ENCODE data around the gene SIPA1L3. TPM values are rescaled to one million over a fixed set of nuclear protein-coding genes. Genes with fewer than 3 reads are reported as not detected.

The SIPA1L3 gene, protein sequence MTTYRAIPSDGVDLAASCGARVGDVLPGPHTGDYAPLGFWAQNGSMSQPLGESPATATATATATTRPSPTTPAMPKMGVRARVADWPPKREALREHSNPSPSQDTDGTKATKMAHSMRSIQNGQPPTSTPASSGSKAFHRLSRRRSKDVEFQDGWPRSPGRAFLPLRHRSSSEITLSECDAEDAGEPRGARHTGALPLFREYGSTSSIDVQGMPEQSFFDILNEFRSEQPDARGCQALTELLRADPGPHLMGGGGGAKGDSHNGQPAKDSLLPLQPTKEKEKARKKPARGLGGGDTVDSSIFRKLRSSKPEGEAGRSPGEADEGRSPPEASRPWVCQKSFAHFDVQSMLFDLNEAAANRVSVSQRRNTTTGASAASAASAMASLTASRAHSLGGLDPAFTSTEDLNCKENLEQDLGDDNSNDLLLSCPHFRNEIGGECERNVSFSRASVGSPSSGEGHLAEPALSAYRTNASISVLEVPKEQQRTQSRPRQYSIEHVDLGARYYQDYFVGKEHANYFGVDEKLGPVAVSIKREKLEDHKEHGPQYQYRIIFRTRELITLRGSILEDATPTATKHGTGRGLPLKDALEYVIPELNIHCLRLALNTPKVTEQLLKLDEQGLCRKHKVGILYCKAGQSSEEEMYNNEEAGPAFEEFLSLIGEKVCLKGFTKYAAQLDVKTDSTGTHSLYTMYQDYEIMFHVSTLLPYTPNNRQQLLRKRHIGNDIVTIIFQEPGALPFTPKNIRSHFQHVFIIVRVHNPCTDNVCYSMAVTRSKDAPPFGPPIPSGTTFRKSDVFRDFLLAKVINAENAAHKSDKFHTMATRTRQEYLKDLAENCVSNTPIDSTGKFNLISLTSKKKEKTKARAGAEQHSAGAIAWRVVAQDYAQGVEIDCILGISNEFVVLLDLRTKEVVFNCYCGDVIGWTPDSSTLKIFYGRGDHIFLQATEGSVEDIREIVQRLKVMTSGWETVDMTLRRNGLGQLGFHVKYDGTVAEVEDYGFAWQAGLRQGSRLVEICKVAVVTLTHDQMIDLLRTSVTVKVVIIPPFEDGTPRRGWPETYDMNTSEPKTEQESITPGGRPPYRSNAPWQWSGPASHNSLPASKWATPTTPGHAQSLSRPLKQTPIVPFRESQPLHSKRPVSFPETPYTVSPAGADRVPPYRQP (N-terminal part only)
- total RNA-seq (2014; rRNA removed; shearing (Covaris generic)) (42.3 and 54.1 TPM in 2 replicates), polyA plus RNA-seq (2016; fragmentation: Nextera tagmentation; extraction: Ambion mirVana) (7.6 and 15.7 TPM in 2 replicates)
- long read RNA-seq, partial matches to known transcripts, result 0 of 1 reads
- long read RNA-seq, other reads (novel, unspliced or antisense), result 1 of 1 reads

DNA sequence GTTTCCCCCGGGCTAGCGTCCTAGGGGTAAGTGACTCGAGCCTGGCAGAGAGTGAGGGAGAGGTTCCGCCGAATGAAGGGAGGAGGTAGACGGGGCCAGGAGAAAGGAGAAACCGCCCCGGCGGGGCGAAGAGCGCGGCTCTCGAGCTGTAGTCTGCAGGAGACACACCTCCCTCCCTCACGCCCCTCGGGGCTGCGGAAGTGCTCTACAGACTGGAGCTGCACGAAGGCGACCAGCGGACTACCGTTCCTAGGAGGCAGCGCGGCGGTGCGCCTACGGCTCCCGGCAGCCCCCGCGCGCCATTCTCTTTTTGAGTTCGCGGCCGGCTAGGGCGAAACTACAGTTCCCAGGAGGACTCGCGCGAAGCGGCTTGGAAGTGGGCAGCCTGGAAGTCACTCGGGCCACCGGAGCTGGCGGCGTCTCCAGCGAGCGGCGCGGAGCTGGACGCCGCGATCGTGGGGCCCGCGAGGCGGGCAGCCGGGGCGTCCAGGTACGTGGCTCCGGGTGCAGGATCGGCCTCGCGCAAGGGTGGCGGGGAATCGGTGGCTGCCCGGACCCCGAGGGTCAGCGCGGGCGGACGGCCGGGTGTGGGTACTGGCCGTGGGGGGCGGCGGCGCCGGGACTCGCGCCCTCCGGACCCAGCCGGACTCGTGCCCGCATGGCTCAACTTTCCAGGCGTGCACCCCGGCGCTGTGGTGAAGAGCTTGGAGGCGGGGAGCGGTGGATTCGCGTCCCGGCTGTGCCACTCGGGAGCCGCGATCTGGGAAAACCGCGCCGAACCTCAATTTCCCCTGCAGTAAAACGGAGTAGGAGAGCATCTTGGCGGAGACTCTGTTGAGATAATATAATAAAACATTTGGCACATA lies at the start of gene SIPA1L3:
TSS of gene SIPA1L3 (plus strand) at position 340 of the 866 bp plus-strand sequence. CDS start 174,358 bp downstream, outside the sequence.
- no peaks in the 10 kb centered on the region for H3K36me3 Mint-ChIP-seq (ENCODE audit: low read depth)
- peak within 1 kb of the TSS; percentile 78 for H3K4me2 ChIP-seq
- H2AFZ ChIP-seq, result peak within 1 kb of the TSS; percentile 86
- H3K4me3 ChIP-seq, result peak within 1 kb of the TSS; percentile 92
- peaks cover 13% of the 10 kb centered on the region; the same call in 1 of the 2 replicates for H3F3A ChIP-seq (replicated peaks; ENCODE audit: low read depth)
- peaks cover 47% of the 10 kb centered on the region for H3K79me2 ChIP-seq (replicated peaks; ENCODE audit: insufficient read depth)
- no peaks in the 10 kb centered on the region; the same call in 2 of the 3 replicates for H3K9me3 Mint-ChIP-seq
- peaks cover 35% of the 10 kb centered on the region for H3K4me1 ChIP-seq (ENCODE audit: insufficient read depth)
- no peaks in the 10 kb centered on the region; the same call in 1 of the 2 replicates for H4K20me1 ChIP-seq (replicated peaks; ENCODE audit: insufficient read depth)
- no peaks in the 10 kb centered on the region for H3K9me2 ChIP-seq (ENCODE audit: insufficient read depth)
- peak within 1 kb of the TSS; percentile 90 for H3K27ac ChIP-seq (ENCODE audit: low read depth)
- H3K4me1 Mint-ChIP-seq, result peaks cover 34% of the 10 kb centered on the region
- no peaks in the 10 kb centered on the region for H3K36me3 ChIP-seq (ENCODE audit: insufficient read depth)
- H3K4me3 Mint-ChIP-seq, result peak within 1 kb of the TSS; percentile 86
- ATAC-seq (peak; percentile 90), DNase-seq (ENCODE audit: low spot score) (peak; percentile 99)
- peak within 1 kb of the TSS; percentile 98 for H3K27ac Mint-ChIP-seq
- H3K27me3 ChIP-seq (ENCODE audit: insufficient read depth), result no peaks in the 10 kb centered on the region
- peaks cover 2% of the 10 kb centered on the region for H3K27me3 Mint-ChIP-seq (ENCODE audit: insufficient read depth, low read depth, poor library complexity)
- TF ChIP-seq ZNF114 (CRISPR knock-in tag; IDR thresholded peaks at IDR 0.05) (no peak), JUNB (IDR thresholded peaks at IDR 0.05; ENCODE audit: unreplicated experiment) (no peak), STAT1 (IDR thresholded peaks at IDR 0.05; ENCODE audit: unreplicated experiment) (no peak), NANOG (IDR thresholded peaks at IDR 0.05; ENCODE audit: borderline replicate concordance) (no peak), REST (IDR thresholded peaks at IDR 0.05; ENCODE audit: unreplicated experiment) (no peak), EZH2phosphoT487 (IDR thresholded peaks at IDR 0.05; ENCODE audit: unreplicated experiment) (no peak), ZNF462 (CRISPR knock-in tag; IDR thresholded peaks at IDR 0.05) (no peak), ZNF331 (CRISPR knock-in tag; IDR thresholded peaks at IDR 0.05; ENCODE audit: low read depth) (no peak), EZH2 (IDR thresholded peaks at IDR 0.05; ENCODE audit: low read depth, unreplicated experiment) (no peak)
- TF ChIP-seq, protein P1, sequence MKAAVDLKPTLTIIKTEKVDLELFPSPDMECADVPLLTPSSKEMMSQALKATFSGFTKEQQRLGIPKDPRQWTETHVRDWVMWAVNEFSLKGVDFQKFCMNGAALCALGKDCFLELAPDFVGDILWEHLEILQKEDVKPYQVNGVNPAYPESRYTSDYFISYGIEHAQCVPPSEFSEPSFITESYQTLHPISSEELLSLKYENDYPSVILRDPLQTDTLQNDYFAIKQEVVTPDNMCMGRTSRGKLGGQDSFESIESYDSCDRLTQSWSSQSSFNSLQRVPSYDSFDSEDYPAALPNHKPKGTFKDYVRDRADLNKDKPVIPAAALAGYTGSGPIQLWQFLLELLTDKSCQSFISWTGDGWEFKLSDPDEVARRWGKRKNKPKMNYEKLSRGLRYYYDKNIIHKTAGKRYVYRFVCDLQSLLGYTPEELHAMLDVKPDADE (IDR thresholded peaks at IDR 0.05), result peak; percentile 98

All from GM23338 (cell line).